LNCAP (cell line): ENCODE measurements around the gene DMRTA2.

Experiments
- TF ChIP-seq, protein P1 (sequence below): fragments of 450-650 bp; IDR thresholded peaks from 2 replicates; pipeline ENCODE4 v1.5.1; 2017; ENCODE audit warnings: mild to moderate bottlenecking

The DMRTA2 gene

GRCh38 chr1:50405814-50406213 lies 17.4 kb downstream of the DMRTA2 start:
- TF ChIP-seq, protein P1, sequence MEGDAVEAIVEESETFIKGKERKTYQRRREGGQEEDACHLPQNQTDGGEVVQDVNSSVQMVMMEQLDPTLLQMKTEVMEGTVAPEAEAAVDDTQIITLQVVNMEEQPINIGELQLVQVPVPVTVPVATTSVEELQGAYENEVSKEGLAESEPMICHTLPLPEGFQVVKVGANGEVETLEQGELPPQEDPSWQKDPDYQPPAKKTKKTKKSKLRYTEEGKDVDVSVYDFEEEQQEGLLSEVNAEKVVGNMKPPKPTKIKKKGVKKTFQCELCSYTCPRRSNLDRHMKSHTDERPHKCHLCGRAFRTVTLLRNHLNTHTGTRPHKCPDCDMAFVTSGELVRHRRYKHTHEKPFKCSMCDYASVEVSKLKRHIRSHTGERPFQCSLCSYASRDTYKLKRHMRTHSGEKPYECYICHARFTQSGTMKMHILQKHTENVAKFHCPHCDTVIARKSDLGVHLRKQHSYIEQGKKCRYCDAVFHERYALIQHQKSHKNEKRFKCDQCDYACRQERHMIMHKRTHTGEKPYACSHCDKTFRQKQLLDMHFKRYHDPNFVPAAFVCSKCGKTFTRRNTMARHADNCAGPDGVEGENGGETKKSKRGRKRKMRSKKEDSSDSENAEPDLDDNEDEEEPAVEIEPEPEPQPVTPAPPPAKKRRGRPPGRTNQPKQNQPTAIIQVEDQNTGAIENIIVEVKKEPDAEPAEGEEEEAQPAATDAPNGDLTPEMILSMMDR = no peak

GRCh38 chr1:50393522-50394120 lies 29.6 kb downstream of the DMRTA2 start:
- TF ChIP-seq, protein P1 = no peak

GRCh38 chr1:50378770-50379169 lies 44.5 kb downstream of the DMRTA2 start:
- TF ChIP-seq, protein P1 = no peak

GRCh38 chr1:50373532-50373931 lies 49.7 kb downstream of the DMRTA2 start:
- TF ChIP-seq, protein P1 = no peak

DNA sequence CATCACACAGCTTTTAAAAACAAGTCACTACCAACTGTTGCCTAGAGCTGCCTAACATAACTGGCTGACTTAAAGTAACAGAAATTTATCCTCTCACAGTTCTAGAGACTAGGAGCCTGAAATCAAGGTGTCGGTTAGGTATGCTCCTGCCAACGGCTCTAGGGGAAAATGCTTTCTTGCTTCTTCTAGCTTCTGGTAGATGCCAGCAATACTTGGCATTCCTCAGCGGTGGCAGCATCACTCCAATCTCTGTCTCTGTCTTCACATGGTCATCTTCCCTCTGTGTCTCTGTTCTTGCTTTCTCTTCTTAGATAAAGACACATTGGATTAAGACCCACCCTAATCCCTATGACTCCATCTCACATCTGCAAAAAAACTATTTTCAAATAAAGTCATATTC lies 51.5 kb downstream of the DMRTA2 start:
- TF ChIP-seq, protein P1 = no peak

DNA sequence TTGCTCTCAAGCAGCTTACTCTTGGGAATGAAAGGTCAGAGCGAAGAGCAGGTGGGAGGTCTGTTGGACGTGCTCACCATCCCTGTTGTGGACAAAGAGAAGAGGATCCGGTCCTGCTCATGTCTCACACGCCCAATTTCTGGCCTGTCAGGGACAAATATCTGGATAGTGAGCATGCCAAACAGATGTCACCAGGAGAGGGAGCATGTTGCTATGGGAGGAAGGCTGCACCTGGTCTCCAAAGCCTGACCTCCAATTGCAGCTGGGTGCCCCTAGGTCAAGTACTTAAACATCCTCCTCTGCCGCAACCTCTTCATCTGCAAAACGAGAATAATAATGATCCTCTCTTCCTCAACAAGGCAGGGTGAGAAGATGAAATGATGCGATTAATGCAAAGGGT lies 53.4 kb downstream of the DMRTA2 start:
- TF ChIP-seq, protein P1 = no peak; the same call in 1 of the 2 replicates

DNA sequence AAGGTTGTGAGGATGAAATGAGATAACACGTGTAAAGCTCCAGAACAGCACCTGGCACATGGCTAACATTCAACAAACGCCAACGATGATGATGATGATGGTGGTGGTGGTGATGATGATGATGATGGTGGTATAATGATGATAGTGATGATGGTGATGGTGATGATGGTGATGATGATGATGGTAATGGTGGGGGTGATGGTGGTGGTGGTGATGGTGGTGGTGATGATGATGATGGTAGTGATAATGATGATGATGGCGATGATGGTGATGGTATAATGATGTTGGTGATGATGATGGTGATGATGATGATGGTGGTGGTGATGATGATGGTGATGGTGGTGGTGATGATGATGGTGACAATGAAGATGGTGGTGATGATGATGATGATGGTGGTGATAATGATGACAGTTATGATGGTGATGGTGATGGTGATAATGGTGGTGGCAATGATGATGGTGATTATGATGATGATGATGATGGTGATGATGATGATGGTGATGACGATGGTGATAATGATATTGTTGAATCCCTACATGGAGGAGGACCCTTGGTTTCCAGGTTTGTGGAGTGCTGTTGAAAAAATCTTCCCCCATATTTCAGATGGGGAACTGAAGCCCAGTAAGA lies 54.1 kb downstream of the DMRTA2 start:
- TF ChIP-seq, protein P1 = no peak
